Ramos (cell line): ENCODE data around the gene IL16.
"Not testable (repeated sequence)": the region's sequence is repeated elsewhere in the genome, so short reads cannot be mapped to it uniquely, and the experiment has no call there.

Experiments
- in situ Hi-C: fragments of 300-500 bp; cut with MboI; formaldehyde crosslinking; loops from one replicate; pipeline ENCODE4 v1.14.3; 2022; ENCODE audit warnings: low sequenced_read_pairs; ENCODE audit not compliant: unreplicated experiment

IL16 gene

GRCh38 chr15:81323944-81324881, 127.5 kb downstream of the IL16 start, which contains the start of gene STARD5:
TSS of gene STARD5 (minus strand) at chr15:81324141. CDS start at chr15:81324099, 42 bp downstream.
- in situ Hi-C loops: loop anchor here (25.0 kb wide), 1 partner anchor 1213 kb away; the partner anchor contains the start of gene RPS17

- in situ Hi-C loops: loop anchor here (5.0 kb wide), 1 partner anchor 44 kb away; no protein-coding TSS in a partner anchor
Measured at GRCh38 chr15:81326466-81327212, 130.0 kb downstream of the IL16 start.

- in situ Hi-C loops: loop anchor here (5.0 kb wide), 1 partner anchor 45 kb away; no protein-coding TSS in a partner anchor
Measured at GRCh38 chr15:81327516-81327915, 130.8 kb downstream of the IL16 start.

GRCh38 chr15:81329446-81329845, 132.8 kb downstream of the IL16 start:
- in situ Hi-C loops: loop anchor here (5.0 kb wide), 1 partner anchor 47 kb away; no protein-coding TSS in a partner anchor

DNA sequence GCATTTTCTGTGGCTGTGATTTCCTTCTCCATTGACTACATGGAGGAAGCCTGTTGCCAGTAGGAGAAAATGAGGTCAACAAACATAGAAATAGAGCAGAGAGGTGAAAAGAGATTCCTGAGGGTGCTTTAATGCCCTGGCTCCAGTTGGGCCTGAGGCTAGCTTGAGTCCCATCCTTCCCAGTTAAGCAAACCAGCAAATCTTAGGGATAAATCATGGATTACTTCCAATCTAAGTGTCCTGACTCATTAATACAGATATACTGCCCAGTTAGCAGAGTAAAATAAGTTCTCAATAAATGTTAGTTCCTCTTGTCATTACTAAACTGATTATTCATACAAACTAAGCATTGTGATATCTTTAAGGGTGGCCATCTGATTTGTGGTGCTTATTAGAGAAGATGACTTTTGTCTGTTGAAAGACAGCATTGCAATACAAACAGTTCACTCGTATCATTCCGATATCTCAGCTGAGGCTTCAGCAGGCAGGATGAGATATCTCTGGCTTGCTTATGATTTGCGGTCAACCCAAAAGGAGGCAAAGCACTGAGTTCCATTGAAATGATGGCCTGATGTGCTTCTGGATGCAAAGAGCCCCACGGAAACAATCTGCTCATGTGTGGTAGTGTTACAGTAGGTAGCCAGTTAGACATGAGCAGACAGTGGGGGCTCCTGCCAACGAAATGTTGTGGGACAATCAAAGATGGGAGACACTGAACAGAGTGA, 133.8 kb downstream of the IL16 start:
- in situ Hi-C loops: no loop called here

DNA sequence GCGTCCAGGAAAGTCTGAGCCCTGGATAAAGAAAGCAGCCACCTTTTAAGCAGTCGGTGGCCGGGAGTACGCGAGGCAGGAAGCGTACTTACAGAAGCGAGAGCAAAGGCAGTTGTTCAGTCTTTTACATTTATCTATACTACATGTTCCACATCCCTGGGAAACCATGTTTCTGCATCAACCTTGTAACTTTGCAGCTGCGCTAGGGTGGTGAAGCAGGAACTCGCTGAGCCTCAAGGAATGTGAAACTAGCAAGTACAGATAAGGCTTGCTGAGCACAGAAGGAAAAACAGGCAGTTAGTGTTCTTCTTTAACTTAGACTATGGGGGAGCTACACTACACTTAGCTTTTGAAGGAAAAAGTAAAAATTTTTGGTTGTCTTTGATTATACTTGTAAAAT, 134.5 kb downstream of the IL16 start:
- in situ Hi-C loops: not testable (repeated sequence)

- in situ Hi-C loops: no loop called here
Measured at GRCh38 chr15:81331600-81331999, 134.9 kb downstream of the IL16 start.

GRCh38 chr15:81332326-81332725, 135.6 kb downstream of the IL16 start:
- in situ Hi-C loops: no loop called here

GRCh38 chr15:81333363-81333762, 136.7 kb downstream of the IL16 start:
- in situ Hi-C loops: no loop called here

DNA sequence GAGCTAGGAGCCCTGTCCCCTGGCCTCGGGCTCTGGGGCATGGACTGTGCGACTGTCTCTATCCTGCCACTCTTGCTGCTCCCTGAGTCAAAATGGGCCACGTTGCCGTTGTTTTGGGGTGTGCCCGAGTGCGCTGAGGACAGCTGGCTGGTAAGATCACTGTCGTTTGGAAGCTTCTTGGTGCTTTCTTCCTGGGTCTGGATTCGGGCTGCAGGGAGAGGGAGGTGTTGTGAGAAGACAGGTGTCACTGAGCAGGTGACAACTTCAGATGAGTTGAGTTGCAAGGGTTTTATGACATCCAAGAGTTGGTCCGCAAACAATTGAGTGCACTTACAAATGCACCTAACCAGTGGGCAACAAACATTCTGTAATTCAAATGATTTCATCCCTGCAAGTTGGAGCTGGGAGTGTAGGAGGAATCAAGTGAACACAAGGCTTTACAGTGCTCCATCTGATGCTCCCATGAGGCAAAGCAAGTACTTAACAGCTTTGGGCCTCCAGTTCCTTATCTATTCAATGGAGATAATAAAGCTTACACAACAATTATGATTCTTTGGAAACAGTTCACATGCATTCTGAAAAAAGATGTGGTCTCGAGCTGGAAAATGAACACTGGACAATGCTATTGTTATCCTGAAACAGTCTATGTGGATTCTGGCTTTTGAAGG, 138.2 kb downstream of the IL16 start:
- in situ Hi-C loops: no loop called here

GRCh38 chr15:81335631-81336030, 139.0 kb downstream of the IL16 start:
- in situ Hi-C loops: no loop called here

- in situ Hi-C loops: no loop called here
Measured at GRCh38 chr15:81336568-81336967, 139.9 kb downstream of the IL16 start.

DNA sequence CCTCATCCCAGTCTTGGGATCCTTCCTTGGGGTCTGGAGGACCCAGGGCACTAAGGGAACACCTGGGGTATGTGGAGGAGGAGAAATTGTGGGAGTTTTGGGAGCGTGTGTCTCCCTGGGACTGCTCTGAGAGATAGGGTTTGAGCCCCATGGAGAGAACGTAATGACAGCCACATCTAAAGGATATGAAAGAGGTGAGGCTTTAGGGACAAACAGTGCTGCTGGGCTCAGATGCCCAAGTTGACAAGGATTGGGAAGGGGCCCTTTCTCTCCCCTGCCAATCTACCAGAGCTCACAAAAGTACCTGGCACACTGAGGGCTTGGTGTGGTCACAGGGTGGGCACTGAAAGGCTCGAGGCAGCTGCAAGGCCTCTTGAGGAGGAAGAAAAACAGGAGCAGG, 140.6 kb downstream of the IL16 start:
- in situ Hi-C loops: no loop called here

GRCh38 chr15:81337713-81338157, 141.1 kb downstream of the IL16 start:
- in situ Hi-C loops: no loop called here

DNA sequence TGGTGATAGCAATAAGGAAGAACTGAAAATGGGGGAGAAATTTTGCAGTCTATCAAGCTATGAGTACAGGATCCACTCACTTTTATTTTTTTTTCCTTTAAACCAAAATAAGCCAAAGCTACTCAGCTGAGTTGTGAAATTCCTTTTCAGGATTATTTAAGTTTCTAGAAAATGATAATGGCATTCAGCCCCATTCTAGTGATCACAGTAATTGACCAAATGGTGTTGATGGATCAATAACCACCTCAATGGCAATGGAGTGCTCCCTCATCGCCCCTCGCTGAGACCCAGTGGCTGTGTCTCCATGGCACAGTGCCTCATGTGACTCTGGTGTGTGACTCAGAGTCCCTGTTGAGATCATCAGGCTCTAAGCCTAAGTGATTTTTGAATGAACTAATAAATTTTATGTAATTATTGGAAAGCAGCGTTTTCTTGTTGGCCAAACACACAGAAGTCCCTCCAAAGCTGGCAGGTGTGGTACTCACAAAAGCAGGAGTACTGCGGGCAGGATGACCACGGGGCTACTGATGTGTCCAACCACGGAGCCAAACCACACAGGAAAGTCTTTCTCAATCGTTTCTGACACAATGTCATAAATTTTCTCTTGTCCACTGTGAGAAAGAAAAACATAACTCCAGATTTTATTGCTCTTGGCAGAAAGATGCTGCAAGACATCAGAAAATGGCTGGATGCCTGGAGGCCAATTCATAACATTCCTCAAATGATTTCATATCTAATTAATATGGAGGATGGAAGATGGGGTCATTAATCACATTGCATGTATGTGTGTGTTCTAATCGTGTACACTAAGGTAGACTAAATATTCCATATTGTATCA, 141.7 kb downstream of the IL16 start:
- in situ Hi-C loops: no loop called here

- in situ Hi-C loops: no loop called here
Measured at GRCh38 chr15:81339321-81339720, 142.6 kb downstream of the IL16 start.

DNA sequence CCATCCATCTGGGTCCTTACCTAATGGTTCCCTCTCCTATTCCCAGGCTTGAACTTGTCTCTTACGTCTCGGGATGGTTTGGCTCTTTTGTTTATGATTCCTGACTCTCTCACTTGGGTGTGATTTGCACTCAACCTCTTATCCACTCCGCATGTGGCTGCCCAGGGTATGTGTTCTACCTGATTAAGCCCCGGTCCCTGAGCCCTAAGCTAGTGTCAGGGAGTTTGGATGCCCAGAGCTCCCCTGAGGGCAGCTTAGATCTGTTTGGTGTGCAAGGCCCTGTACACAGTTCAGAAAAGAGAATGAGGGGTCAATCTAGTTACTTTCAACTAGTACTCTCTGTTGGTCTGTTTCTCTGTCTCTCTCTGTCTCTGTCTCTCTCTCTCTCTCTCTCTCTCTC, 143.2 kb downstream of the IL16 start:
- in situ Hi-C loops: no loop called here

- in situ Hi-C loops: no loop called here
Measured at GRCh38 chr15:81341351-81341750, 144.7 kb downstream of the IL16 start.

DNA sequence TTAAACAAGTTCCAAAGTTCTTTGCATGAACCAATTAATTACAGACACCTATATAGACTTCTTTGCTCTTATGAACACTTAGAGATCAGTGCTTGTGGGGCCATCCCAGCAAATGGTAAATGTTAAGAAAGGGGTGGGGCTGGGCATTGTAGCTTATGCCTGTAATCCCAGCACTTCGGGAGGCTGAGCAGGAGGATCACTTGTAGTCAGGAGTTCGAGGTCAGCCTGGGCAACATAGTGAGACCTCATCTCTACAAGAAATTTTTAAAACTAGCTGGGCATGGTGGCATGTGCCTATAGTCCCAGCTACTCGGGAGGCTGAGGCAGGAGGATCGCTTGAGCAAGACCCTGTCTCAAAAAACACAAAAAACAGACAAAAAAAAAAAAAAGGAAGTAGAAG, 146.7 kb downstream of the IL16 start:
- in situ Hi-C loops: no loop called here
